ENCODE data around the gene ANXA1.

- TF ChIP-seq, protein P1, sequence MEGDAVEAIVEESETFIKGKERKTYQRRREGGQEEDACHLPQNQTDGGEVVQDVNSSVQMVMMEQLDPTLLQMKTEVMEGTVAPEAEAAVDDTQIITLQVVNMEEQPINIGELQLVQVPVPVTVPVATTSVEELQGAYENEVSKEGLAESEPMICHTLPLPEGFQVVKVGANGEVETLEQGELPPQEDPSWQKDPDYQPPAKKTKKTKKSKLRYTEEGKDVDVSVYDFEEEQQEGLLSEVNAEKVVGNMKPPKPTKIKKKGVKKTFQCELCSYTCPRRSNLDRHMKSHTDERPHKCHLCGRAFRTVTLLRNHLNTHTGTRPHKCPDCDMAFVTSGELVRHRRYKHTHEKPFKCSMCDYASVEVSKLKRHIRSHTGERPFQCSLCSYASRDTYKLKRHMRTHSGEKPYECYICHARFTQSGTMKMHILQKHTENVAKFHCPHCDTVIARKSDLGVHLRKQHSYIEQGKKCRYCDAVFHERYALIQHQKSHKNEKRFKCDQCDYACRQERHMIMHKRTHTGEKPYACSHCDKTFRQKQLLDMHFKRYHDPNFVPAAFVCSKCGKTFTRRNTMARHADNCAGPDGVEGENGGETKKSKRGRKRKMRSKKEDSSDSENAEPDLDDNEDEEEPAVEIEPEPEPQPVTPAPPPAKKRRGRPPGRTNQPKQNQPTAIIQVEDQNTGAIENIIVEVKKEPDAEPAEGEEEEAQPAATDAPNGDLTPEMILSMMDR (IDR thresholded peaks at IDR 0.05), result no peak
- TF ChIP-seq POLR2A (IDR thresholded peaks at IDR 0.05), result no peak
Observed at GRCh38 chr9:73133022-73133651, 18.5 kb upstream of the ANXA1 start.
